GM10847 (cell line): ENCODE results near the gene PPP1R13L.

Experiments
- POLR2A ChIP-seq: IDR thresholded peaks from 2 replicates; pipeline ENCODE4 v1.6.1; 2011; ENCODE audit not compliant: insufficient read length; ENCODE audit errors: extremely low read depth

PPP1R13L gene

GRCh38 chr19:45346449-45346848, 58.4 kb downstream of the PPP1R13L start:
- no peak for TF ChIP-seq POLR2A

GRCh38 chr19:45345506-45345860, 59.4 kb downstream of the PPP1R13L start:
- TF ChIP-seq POLR2A = no peak

- no peak for TF ChIP-seq POLR2A
Measured at GRCh38 chr19:45344621-45345505, 60.0 kb downstream of the PPP1R13L start.

GRCh38 chr19:45342911-45343310, 62.0 kb downstream of the PPP1R13L start:
- no peak for TF ChIP-seq POLR2A

GRCh38 chr19:45340899-45341453, 63.9 kb downstream of the PPP1R13L start:
- TF ChIP-seq POLR2A = no peak

- no peak for TF ChIP-seq POLR2A
Measured at GRCh38 chr19:45340232-45340898, 64.5 kb downstream of the PPP1R13L start, which contains the start of gene KLC3. KLC3 (plus strand) TSS chr19:45340750; CDS start chr19:45345542, 4,792 bp downstream.

- no peak for TF ChIP-seq POLR2A
Measured at GRCh38 chr19:45339629-45340028, 65.2 kb downstream of the PPP1R13L start.

- TF ChIP-seq POLR2A = no peak
Measured at GRCh38 chr19:45336696-45337251, 68.1 kb downstream of the PPP1R13L start.

GRCh38 chr19:45333609-45334303, 71.1 kb downstream of the PPP1R13L start:
- TF ChIP-seq POLR2A = no peak

- no peak for TF ChIP-seq POLR2A
Measured at GRCh38 chr19:45331411-45331810, 73.5 kb downstream of the PPP1R13L start.
